Neural progenitor cell (in vitro differentiated cells): ENCODE measurements around the gene ATP10A. TPM values are rescaled to one million over a fixed set of nuclear protein-coding genes. Genes with fewer than 3 reads are reported as not detected.

Experiments
- DNase-seq: peaks from one replicate; pipeline ENCODE4 v3.0.0-alpha.2; 2016; ENCODE audit warnings: low spot score
- H2AFZ ChIP-seq: fragments of 200-600 bp; sonication (generic); replicated peaks from 2 replicates; pipeline ENCODE4 v1.6.1; 2016; ENCODE audit warnings: antibody characterized with exemption
- H3F3A ChIP-seq: fragments of 200-600 bp; sonication (generic); 2 replicates; pipeline ENCODE4 v1.6.1; 2016; ENCODE audit warnings: antibody characterized with exemption, low read depth
- H3K27ac ChIP-seq: fragments of 200-600 bp; sonication (generic); 2 replicates; pipeline ENCODE4 v1.5.1; 2016; ENCODE audit warnings: mild to moderate bottlenecking
- H3K27me3 ChIP-seq: fragments of 200-600 bp; sonication (generic); 2 replicates; pipeline ENCODE4 v1.6.1; 2016; ENCODE audit warnings: mild to moderate bottlenecking, moderate library complexity
- H3K36me3 ChIP-seq: fragments of 200-600 bp; sonication (generic); 2 replicates; pipeline ENCODE4 v1.5.1; 2016
- H3K4me1 ChIP-seq: fragments of 200-600 bp; sonication (generic); 2 replicates; pipeline ENCODE4 v1.6.1; 2016; ENCODE audit warnings: mixed run types
- H3K4me2 ChIP-seq: fragments of 200-600 bp; sonication (generic); 2 replicates; pipeline ENCODE4 v1.6.1; 2016
- H3K4me3 ChIP-seq: fragments of 200-600 bp; sonication (generic); 2 replicates; pipeline ENCODE4 v1.5.1; 2016
- H3K79me2 ChIP-seq: fragments of 200-600 bp; sonication (generic); 2 replicates; pipeline ENCODE4 v1.6.1; 2016; ENCODE audit warnings: low read depth
- H3K9ac ChIP-seq: fragments of 200-600 bp; sonication (generic); 2 replicates; pipeline ENCODE4 v1.6.1; 2016
- H3K9me3 ChIP-seq: fragments of 200-600 bp; sonication (generic); 2 replicates; pipeline ENCODE4 v1.5.1; 2016; ENCODE audit warnings: low read depth
- H4K20me1 ChIP-seq: fragments of 200-600 bp; sonication (generic); 2 replicates; pipeline ENCODE4 v1.6.1; 2016; ENCODE audit warnings: low read depth
- H3K27ac Mint-ChIP-seq: 3 replicates; pipeline ENCODE4 v1.8.0; 2021; ENCODE audit warnings: mixed read lengths
- H3K27me3 Mint-ChIP-seq: 2 replicates; pipeline ENCODE4 v1.8.0; 2022; ENCODE audit warnings: low read depth, mild to moderate bottlenecking, inconsistent platforms, moderate library complexity, mixed read lengths; ENCODE audit not compliant: insufficient read depth
- H3K36me3 Mint-ChIP-seq: 3 replicates; pipeline ENCODE4 v1.8.0; 2021; ENCODE audit warnings: mixed read lengths
- H3K4me1 Mint-ChIP-seq: 3 replicates; pipeline ENCODE4 v1.8.0; 2021; ENCODE audit warnings: mixed read lengths
- H3K4me3 Mint-ChIP-seq: 3 replicates; pipeline ENCODE4 v1.8.0; 2021; ENCODE audit warnings: mild to moderate bottlenecking, moderate library complexity, mixed read lengths
- H3K9me3 Mint-ChIP-seq: 3 replicates; pipeline ENCODE4 v1.8.0; 2020; ENCODE audit warnings: mixed read lengths
- EZH2 ChIP-seq: fragments of 200-600 bp; sonication (generic); IDR thresholded peaks from 2 replicates; pipeline ENCODE4 v1.6.1; 2017; ENCODE audit warnings: antibody characterized with exemption, mild to moderate bottlenecking, moderate library complexity
- EZH2phosphoT487 ChIP-seq: fragments of 200-600 bp; sonication (generic); IDR thresholded peaks from 2 replicates; pipeline ENCODE4 v1.6.1; 2017; ENCODE audit warnings: antibody characterized with exemption
- total RNA-seq: library from RNA; depleted of rRNA; stranded (reverse); fragments of >200 nt; gene quantifications from 2 replicates; pipeline ENCODE4 v1.2.3, GENCODE V29; 2015; ENCODE audit warnings: low replicate concordance
- TF ChIP-seq, protein P1 (sequence below): fragments of 200-600 bp; sonication (generic); IDR thresholded peaks from 2 replicates; pipeline ENCODE4 v1.5.1; 2017; ENCODE audit warnings: antibody characterized with exemption, mild to moderate bottlenecking

ATP10A gene
- total RNA-seq, 1 donor from 2014 or later: 0.32 TPM

DNA sequence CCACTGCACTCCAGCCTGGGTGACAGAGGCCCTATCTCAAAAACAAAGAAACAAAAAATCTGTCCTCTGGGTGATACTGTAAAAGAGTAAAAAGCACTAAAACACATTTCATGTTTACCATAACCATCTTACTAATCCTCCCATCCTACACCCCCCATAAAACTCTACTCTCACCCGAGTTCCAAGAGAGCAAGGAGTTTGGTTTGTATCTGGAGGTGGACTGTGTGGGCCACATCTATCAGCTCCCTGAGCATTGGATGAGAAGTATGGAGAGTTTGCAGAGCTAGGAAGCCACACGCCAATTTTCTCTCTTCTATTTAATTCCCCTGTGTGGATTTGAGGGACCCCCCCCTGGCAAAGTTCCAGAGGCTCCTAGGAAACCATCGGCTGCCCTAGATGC lies 80.0 kb downstream of the ATP10A start:
- H3K4me1 Mint-ChIP-seq: peaks cover 13% of the 10 kb centered on the region
- H3K9me3 Mint-ChIP-seq: no peaks in the 10 kb centered on the region
- H3K27ac Mint-ChIP-seq: peak overlapping the region; percentile 12

GRCh38 chr15:25780479-25781255 lies 82.5 kb downstream of the ATP10A start:
- H3K36me3 Mint-ChIP-seq: peaks cover 1% of the 10 kb centered on the region
- TF ChIP-seq EZH2phosphoT487: no peak
- no peak for TF ChIP-seq EZH2
- TF ChIP-seq, protein P1, sequence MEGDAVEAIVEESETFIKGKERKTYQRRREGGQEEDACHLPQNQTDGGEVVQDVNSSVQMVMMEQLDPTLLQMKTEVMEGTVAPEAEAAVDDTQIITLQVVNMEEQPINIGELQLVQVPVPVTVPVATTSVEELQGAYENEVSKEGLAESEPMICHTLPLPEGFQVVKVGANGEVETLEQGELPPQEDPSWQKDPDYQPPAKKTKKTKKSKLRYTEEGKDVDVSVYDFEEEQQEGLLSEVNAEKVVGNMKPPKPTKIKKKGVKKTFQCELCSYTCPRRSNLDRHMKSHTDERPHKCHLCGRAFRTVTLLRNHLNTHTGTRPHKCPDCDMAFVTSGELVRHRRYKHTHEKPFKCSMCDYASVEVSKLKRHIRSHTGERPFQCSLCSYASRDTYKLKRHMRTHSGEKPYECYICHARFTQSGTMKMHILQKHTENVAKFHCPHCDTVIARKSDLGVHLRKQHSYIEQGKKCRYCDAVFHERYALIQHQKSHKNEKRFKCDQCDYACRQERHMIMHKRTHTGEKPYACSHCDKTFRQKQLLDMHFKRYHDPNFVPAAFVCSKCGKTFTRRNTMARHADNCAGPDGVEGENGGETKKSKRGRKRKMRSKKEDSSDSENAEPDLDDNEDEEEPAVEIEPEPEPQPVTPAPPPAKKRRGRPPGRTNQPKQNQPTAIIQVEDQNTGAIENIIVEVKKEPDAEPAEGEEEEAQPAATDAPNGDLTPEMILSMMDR: no peak
- Histone ChIP-seq H3K4me2 (no peak overlapping the region), H3F3A (no peaks in the 10 kb centered on the region), H3K79me2 (no peaks in the 10 kb centered on the region), H3K36me3 (no peaks in the 10 kb centered on the region), H4K20me1 (no peaks in the 10 kb centered on the region), H3K27me3 (no peaks in the 10 kb centered on the region), H2AFZ (no peak overlapping the region), H3K4me1 (peaks cover 3% of the 10 kb centered on the region), H3K9me3 (no peaks in the 10 kb centered on the region), H3K9ac (no peak overlapping the region), H3K4me3 (no peak overlapping the region), H3K27ac (no peak overlapping the region)
- H3K27ac Mint-ChIP-seq: no peak overlapping the region
- H3K27me3 Mint-ChIP-seq: no peaks in the 10 kb centered on the region
- no peak overlapping the region for H3K4me3 Mint-ChIP-seq
- H3K4me1 Mint-ChIP-seq: peaks cover 13% of the 10 kb centered on the region
- DNase-seq: no peak
- H3K9me3 Mint-ChIP-seq: no peaks in the 10 kb centered on the region

More for the DNA sequence above, 80.0 kb downstream of the ATP10A start:
- no peak overlapping the region for H3K4me3 ChIP-seq
- no peaks in the 10 kb centered on the region for H3F3A ChIP-seq
- no peaks in the 10 kb centered on the region for H4K20me1 ChIP-seq
- H3K9me3 ChIP-seq: no peaks in the 10 kb centered on the region
- TF ChIP-seq EZH2 (no peak), EZH2phosphoT487 (no peak)
- TF ChIP-seq, protein P1: no peak
- no peaks in the 10 kb centered on the region for H3K79me2 ChIP-seq
- H3K27me3 ChIP-seq: no peaks in the 10 kb centered on the region
- no peak overlapping the region for H3K9ac ChIP-seq
- Mint-ChIP-seq H3K27me3 (no peaks in the 10 kb centered on the region), H3K4me3 (no peak overlapping the region), H3K36me3 (peaks cover 1% of the 10 kb centered on the region)
- H3K4me2 ChIP-seq: no peak overlapping the region
- H2AFZ ChIP-seq: no peak overlapping the region
- H3K4me1 ChIP-seq: no peaks in the 10 kb centered on the region
- no peak overlapping the region for H3K27ac ChIP-seq
- DNase-seq: no peak
- no peaks in the 10 kb centered on the region for H3K36me3 ChIP-seq

GRCh38 chr15:25778161-25778560 lies 85.0 kb downstream of the ATP10A start:
- H3K79me2 ChIP-seq: no peaks in the 10 kb centered on the region
- H3F3A ChIP-seq: no peaks in the 10 kb centered on the region
- no peak overlapping the region for H3K27ac ChIP-seq
- Mint-ChIP-seq H3K9me3 (no peaks in the 10 kb centered on the region), H3K27me3 (peaks cover under 1% of the 10 kb centered on the region), H3K4me3 (no peak overlapping the region), H3K27ac (no peak overlapping the region), H3K4me1 (peaks cover 26% of the 10 kb centered on the region), H3K36me3 (peaks cover 1% of the 10 kb centered on the region)
- no peak overlapping the region for H2AFZ ChIP-seq
- no peak for DNase-seq
- no peaks in the 10 kb centered on the region for H3K36me3 ChIP-seq
- H3K4me2 ChIP-seq: no peak overlapping the region
- H3K9ac ChIP-seq: no peak overlapping the region
- no peak overlapping the region for H3K4me3 ChIP-seq
- H3K27me3 ChIP-seq: no peaks in the 10 kb centered on the region
- peaks cover 16% of the 10 kb centered on the region for H3K4me1 ChIP-seq
- H4K20me1 ChIP-seq: no peaks in the 10 kb centered on the region
- no peak for TF ChIP-seq EZH2
- no peak for TF ChIP-seq EZH2phosphoT487
- TF ChIP-seq, protein P1: no peak
- no peaks in the 10 kb centered on the region for H3K9me3 ChIP-seq
